Measurements from ENCODE around the gene NR6A1. TPM values are rescaled to one million over a fixed set of nuclear protein-coding genes. Genes with fewer than 3 reads are reported as not detected.

Gene NR6A1
- total RNA-seq, 2 donors from 2014 or later: 4.8 to 4.9 TPM

GRCh38 chr9:124611106-124611505 lies 160.0 kb downstream of the NR6A1 start:
- H3K9me3 ChIP-seq: no peaks in the 10 kb centered on the region
- H3K4me1 ChIP-seq: no peaks in the 10 kb centered on the region
- intact Hi-C loops (cut with DNase I): no loop called here
- no peaks in the 10 kb centered on the region for H3K27me3 ChIP-seq
- no peak for TF ChIP-seq CTCF (IDR thresholded peaks at IDR 0.05)
- no peak for DNase-seq
- no peak overlapping the region for H3K4me3 ChIP-seq
- no peak overlapping the region for H3K9ac ChIP-seq (ENCODE audit: low read depth in 2 of 2, low read length in 2 of 2)
- no peaks in the 10 kb centered on the region for H3K36me3 ChIP-seq
- H3K27ac ChIP-seq: no peak overlapping the region

GRCh38 chr9:124606027-124606426 lies 165.1 kb downstream of the NR6A1 start:
- Histone ChIP-seq H3K9me3 (no peaks in the 10 kb centered on the region), H3K4me1 (no peaks in the 10 kb centered on the region), H3K4me3 (no peak overlapping the region), H3K36me3 (no peaks in the 10 kb centered on the region), H3K9ac (ENCODE audit: low read depth in 2 of 2, low read length in 2 of 2) (no peak overlapping the region), H3K27ac (no peak overlapping the region), H3K27me3 (no peaks in the 10 kb centered on the region)
- TF ChIP-seq CTCF (IDR thresholded peaks at IDR 0.05): no peak
- intact Hi-C loops (cut with DNase I): no loop called here
- DNase-seq: no peak

GRCh38 chr9:124605258-124605657 lies 165.9 kb downstream of the NR6A1 start:
- H3K4me3 ChIP-seq: no peak overlapping the region
- H3K27me3 ChIP-seq: no peaks in the 10 kb centered on the region
- no peak for TF ChIP-seq CTCF (IDR thresholded peaks at IDR 0.05)
- DNase-seq: no peak
- intact Hi-C loops (cut with DNase I): no loop called here
- no peaks in the 10 kb centered on the region for H3K4me1 ChIP-seq
- H3K36me3 ChIP-seq: no peaks in the 10 kb centered on the region
- H3K27ac ChIP-seq: no peak overlapping the region
- no peaks in the 10 kb centered on the region for H3K9me3 ChIP-seq
- H3K9ac ChIP-seq (ENCODE audit: low read depth in 2 of 2, low read length in 2 of 2): no peak overlapping the region

- H3K9me3 ChIP-seq: no peaks in the 10 kb centered on the region
- no peak overlapping the region for H3K4me3 ChIP-seq
- no peak for TF ChIP-seq CTCF (IDR thresholded peaks at IDR 0.05)
- no peak overlapping the region for H3K27ac ChIP-seq
- no peak overlapping the region for H3K9ac ChIP-seq (ENCODE audit: low read depth in 2 of 2, low read length in 2 of 2)
- intact Hi-C loops (cut with DNase I): no loop called here
- H3K36me3 ChIP-seq: no peaks in the 10 kb centered on the region
- H3K4me1 ChIP-seq: no peaks in the 10 kb centered on the region
- H3K27me3 ChIP-seq: no peaks in the 10 kb centered on the region
- no peak for DNase-seq
Observed at GRCh38 chr9:124602632-124603031, 168.5 kb downstream of the NR6A1 start.

- Histone ChIP-seq H3K4me1 (no peaks in the 10 kb centered on the region), H3K4me3 (no peak overlapping the region), H3K27me3 (no peaks in the 10 kb centered on the region), H3K27ac (no peak overlapping the region), H3K9me3 (no peaks in the 10 kb centered on the region), H3K9ac (ENCODE audit: low read depth in 2 of 2, low read length in 2 of 2) (no peak overlapping the region), H3K36me3 (no peaks in the 10 kb centered on the region)
- TF ChIP-seq CTCF (IDR thresholded peaks at IDR 0.05): no peak
- intact Hi-C loops (cut with DNase I): no loop called here
- no peak for DNase-seq
Observed at GRCh38 chr9:124602204-124602603, 168.9 kb downstream of the NR6A1 start.

- H3K9ac ChIP-seq (ENCODE audit: low read depth in 2 of 2, low read length in 2 of 2): no peak overlapping the region
- no peak for TF ChIP-seq CTCF (IDR thresholded peaks at IDR 0.05)
- H3K27me3 ChIP-seq: no peaks in the 10 kb centered on the region
- DNase-seq: no peak
- H3K4me1 ChIP-seq: no peaks in the 10 kb centered on the region
- H3K9me3 ChIP-seq: no peaks in the 10 kb centered on the region
- H3K4me3 ChIP-seq: no peak overlapping the region
- intact Hi-C loops (cut with DNase I): no loop called here
- H3K36me3 ChIP-seq: no peaks in the 10 kb centered on the region
- no peak overlapping the region for H3K27ac ChIP-seq
Observed at GRCh38 chr9:124600407-124600806, 170.7 kb downstream of the NR6A1 start.

Data from colonic mucosa (tissue), 4 donors.